ENCODE measurements around the gene WDR26.

DNA sequence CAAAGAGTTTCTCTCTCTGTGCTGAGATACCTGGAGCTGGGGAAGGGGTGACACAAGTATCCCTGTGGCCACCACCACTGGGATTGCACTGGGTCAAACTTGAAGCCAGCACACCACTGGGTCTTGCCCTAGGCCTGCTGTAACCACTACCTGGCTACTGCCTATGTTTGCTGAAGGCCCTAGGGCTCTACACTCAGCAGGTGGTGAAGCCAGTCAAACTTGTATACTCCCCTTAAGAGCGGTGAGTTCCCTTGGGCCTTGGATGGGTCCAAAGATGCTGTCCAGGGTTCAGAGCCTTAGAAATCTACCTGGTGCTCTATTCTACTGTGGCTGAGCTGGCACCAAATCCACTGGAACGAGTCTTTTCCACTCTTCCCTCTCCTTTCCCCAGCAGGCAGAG lies 47.0 kb upstream of the WDR26 start:
- TF ChIP-seq, protein P1, sequence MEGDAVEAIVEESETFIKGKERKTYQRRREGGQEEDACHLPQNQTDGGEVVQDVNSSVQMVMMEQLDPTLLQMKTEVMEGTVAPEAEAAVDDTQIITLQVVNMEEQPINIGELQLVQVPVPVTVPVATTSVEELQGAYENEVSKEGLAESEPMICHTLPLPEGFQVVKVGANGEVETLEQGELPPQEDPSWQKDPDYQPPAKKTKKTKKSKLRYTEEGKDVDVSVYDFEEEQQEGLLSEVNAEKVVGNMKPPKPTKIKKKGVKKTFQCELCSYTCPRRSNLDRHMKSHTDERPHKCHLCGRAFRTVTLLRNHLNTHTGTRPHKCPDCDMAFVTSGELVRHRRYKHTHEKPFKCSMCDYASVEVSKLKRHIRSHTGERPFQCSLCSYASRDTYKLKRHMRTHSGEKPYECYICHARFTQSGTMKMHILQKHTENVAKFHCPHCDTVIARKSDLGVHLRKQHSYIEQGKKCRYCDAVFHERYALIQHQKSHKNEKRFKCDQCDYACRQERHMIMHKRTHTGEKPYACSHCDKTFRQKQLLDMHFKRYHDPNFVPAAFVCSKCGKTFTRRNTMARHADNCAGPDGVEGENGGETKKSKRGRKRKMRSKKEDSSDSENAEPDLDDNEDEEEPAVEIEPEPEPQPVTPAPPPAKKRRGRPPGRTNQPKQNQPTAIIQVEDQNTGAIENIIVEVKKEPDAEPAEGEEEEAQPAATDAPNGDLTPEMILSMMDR (IDR thresholded peaks at IDR 0.05): no peak
- no peak for TF ChIP-seq POLR2A (IDR thresholded peaks at IDR 0.05)

Data from right lobe of liver (tissue), 4 donors.